ENCODE measurements around the gene NCAPH2. TPM values are rescaled to one million over a fixed set of nuclear protein-coding genes. Genes with fewer than 3 reads are reported as not detected.

The NCAPH2 gene
- total and polyA plus RNA-seq, 2 of the 8 experiments (the other 6 are each of a cell fraction or from before 2014, with no cell fraction given): 62.2 to 81.6 TPM

DNA sequence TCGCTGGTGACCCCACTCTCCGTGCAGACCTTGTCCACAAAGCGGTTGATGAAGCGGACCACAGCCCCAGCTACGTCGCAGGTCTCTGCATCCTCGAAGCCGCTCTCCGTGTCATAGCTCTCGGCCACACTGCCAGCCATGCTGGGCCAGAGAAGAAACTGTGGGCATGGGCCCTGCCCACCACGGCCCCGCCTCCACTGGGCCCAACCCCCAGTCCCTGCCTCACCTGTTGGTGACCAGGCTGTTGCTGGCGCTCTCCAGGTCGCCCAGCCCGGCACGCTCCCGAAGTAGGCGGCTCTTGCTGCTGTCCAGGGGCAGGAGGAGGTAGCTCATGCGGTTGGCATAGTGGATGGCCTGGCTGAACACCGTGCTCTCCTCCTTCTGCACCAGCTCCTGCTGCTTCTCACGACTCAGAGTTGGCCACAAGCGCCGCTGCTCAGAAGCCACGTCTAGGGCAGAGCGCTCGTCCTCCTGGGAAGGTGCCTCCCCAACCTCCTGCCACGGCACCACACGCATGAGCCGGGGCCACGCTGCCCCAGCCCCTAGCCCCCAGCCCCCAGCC lies 46.0 kb upstream of the NCAPH2 start:
- Histone ChIP-seq H4K5ac (ENCODE audit: insufficient read length, low read depth, low read length) (no peak overlapping the region), H2BK5ac (ENCODE audit: low read depth, low read length) (no peak overlapping the region), H3K18ac (ENCODE audit: extremely low read depth, low read length) (no peak overlapping the region), H3K14ac (ENCODE audit: insufficient read length) (no peak overlapping the region), H3K4me1 (replicated peaks in 1 of 4; ENCODE audit: control insufficient read depth in 3 of 4, insufficient read depth in 4 of 4, low read length in 3 of 4) (no peaks in the 10 kb centered on the region), H3K9me3 (ENCODE audit: insufficient read depth in 2 of 2, low read depth in 1 of 2, low read length in 1 of 2) (no peaks in the 10 kb centered on the region), H2BK15ac (ENCODE audit: low read length) (no peak overlapping the region), H3K27me3 (replicated peaks in 1 of 4; ENCODE audit: control insufficient read depth in 3 of 4, extremely low read depth in 1 of 4, insufficient read depth in 3 of 4, low read length in 3 of 4) (no peaks in the 10 kb centered on the region; a peak in 1 of 7 replicates), H3K4me2 (ENCODE audit: insufficient read depth in 1 of 2, low read depth in 2 of 2, low read length in 2 of 2) (no peak overlapping the region), H2AFZ (ENCODE audit: low read length) (no peak overlapping the region), H2AK5ac (ENCODE audit: low read depth, low read length) (no peak overlapping the region), H3K79me1 (ENCODE audit: low read depth, low read length) (no peaks in the 10 kb centered on the region), H3K4ac (replicated peaks; ENCODE audit: insufficient read length, low read depth, low read length) (no peak overlapping the region), H3K36me3 (ENCODE audit: control insufficient read depth in 2 of 4, insufficient read depth in 4 of 4, low read length in 3 of 4) (peaks cover 26 to 83% (median 51%) of the 10 kb centered on the region in 4 experiments), H3K23ac (ENCODE audit: insufficient read length) (no peak overlapping the region), H3K79me2 (ENCODE audit: control insufficient read depth in 1 of 2, insufficient read depth in 2 of 2, low read length in 2 of 2) (no peaks in the 10 kb centered on the region), H3K9ac (replicated peaks in 1 of 4; ENCODE audit: extremely low read depth in 1 of 4, low read depth in 3 of 4, low read length in 3 of 4) (no peak overlapping the region), H2BK20ac (ENCODE audit: low read length) (no peak overlapping the region), H3K27ac (ENCODE audit: low read depth, low read length) (no peak overlapping the region), H3K23me2 (ENCODE audit: low read depth, low read length) (no peaks in the 10 kb centered on the region; the same call in 1 of the 2 replicates), H3K4me3 (ENCODE audit: extremely low read depth in 1 of 4, insufficient read depth in 2 of 4, low read depth in 3 of 4, low read length in 4 of 4) (no peak overlapping the region), H4K8ac (ENCODE audit: extremely low read depth, insufficient read depth, low read length) (no peak overlapping the region), H2BK120ac (replicated peaks; ENCODE audit: low read depth, low read length) (no peak overlapping the region), H2BK12ac (ENCODE audit: low read depth, low read length) (no peak overlapping the region), H4K20me1 (replicated peaks in 1 of 2; ENCODE audit: control insufficient read depth in 1 of 2, insufficient read depth in 2 of 2, low read length in 2 of 2) (peaks cover 9 to 26% of the 10 kb centered on the region in 2 experiments), H3K56ac (replicated peaks; ENCODE audit: insufficient read length, low read depth, low read length) (no peak overlapping the region), H4K91ac (replicated peaks; ENCODE audit: insufficient read length, low read length) (no peak overlapping the region)
- CTCF ChIA-PET (ENCODE audit: partially characterized antibody): interaction anchor here (0.7 to 1.2 kb wide), 5 partner anchors 11 to 159 kb away, joined by 3 to 4 read pairs (median 3); no protein-coding TSS in a partner anchor
- POLR2A ChIA-PET (ENCODE audit: partially characterized antibody): interaction anchor here (1.2 kb wide), 1 partner anchor 12 kb away, joined by 3 read pairs; no protein-coding TSS in a partner anchor
- 96% methylated on average over 16 of the region's 30 CpGs; no CpG with 5 or more reads in 1 of the 2 experiments for WGBS, 2 experiments (ENCODE audit: extremely low coverage in 1 of 2, insufficient coverage in 1 of 2, insufficient read length in 1 of 2, insufficient replicate concordance in 2 of 2, low coverage in 1 of 2, low lambda C conversion rate in 2 of 2, missing lambda C conversion rate in 1 of 2)
- FAIRE-seq: no peak
- DNase-seq (ENCODE audit: low read depth in 1 of 2, low spot score in 2 of 2): no peak
- TF ChIP-seq HDAC6 (IDR thresholded peaks at IDR 0.05; ENCODE audit: low read depth, low read length) (no peak), JUND (IDR thresholded peaks at IDR 0.05; ENCODE audit: low read length) (no peak), EP300 (IDR thresholded peaks at IDR 0.05; ENCODE audit: borderline replicate concordance in 1 of 2, low read depth in 2 of 2, low read length in 2 of 2) (no peak)

Data from H1 (cell line).